Effector CD4-positive, alpha-beta T cell (primary cell): ENCODE data around the gene SEMA5A.

Experiments used
- DNase-seq: peaks from one replicate; pipeline ENCODE4 v3.0.0-alpha.2; 2020

Gene SEMA5A

DNA sequence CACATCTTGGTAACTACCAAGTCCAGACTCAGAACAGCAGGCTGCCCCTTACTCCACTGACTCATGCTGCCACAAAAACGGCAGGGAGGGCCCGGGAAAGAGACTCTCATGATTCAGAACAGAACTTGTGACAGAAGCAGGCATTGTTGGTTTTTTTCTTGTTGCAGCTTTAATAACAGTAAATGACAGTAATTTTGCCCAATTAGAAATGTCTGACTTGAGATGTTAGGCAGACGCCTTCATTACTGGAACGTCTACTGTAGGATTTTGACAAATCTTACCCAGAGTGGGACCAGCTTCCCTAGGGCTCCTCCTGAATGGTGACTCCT, 77.9 kb downstream of the SEMA5A start:
- no peak for DNase-seq

DNA sequence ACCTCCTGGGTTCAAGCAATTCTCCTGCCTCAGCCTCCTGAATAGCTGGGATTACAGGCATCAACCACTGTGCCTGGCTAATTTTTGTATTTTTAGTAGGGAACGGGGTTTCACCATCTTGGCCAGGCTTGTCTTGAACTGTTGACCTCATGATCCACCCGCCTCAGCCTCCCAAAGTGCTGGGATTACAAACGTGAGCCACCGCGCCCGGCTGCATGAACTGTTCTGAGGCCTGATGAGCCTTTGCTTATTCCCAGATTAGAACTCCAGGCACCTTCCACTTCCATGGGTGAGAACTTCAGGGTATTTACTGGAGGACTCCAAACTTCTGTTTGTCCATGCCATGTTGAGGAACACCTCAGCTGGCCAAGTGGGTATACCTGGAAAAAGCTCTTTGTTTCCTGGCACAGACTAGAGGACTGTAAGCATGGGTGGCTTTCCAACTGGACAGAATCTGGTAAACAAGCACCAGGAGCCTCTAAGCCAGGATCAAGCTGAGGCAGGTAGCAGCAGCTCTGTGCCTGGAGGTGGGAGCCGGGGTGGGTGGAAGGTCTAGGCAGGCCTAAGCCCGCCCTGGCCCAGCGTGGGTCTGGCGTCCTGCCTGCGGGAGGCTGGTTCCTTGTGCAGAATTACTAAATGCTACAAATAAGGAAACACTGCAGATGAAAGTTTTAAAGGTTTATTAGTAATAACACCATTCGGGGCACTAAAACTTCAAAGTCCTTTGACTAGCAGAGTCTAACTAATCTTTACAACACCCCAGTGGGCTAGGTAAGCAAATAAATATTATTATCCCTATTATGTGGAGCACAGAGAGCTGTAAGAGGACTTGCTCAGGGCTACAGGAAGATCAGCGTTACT, 78.4 kb downstream of the SEMA5A start:
- DNase-seq, result no peak

DNA sequence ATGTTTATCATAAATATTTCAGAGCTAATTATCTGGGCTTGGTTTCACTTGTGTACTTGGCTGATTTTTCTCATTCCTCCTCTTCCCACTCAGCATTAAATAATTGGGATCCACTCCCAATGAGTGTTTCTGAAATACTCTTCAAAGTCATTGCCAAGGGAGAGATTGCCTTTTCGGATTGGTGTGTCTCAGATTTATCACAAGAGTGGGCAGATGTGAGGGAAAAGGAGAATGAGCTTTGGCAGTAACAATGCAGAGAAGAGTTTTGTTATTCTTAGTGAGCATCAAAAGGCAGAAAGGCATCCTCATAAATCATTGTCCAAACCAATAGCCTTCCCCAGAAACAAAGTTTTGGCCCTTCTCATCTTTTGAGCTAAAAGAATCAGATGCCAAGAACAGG, 79.2 kb downstream of the SEMA5A start:
- DNase-seq, result no peak

DNA sequence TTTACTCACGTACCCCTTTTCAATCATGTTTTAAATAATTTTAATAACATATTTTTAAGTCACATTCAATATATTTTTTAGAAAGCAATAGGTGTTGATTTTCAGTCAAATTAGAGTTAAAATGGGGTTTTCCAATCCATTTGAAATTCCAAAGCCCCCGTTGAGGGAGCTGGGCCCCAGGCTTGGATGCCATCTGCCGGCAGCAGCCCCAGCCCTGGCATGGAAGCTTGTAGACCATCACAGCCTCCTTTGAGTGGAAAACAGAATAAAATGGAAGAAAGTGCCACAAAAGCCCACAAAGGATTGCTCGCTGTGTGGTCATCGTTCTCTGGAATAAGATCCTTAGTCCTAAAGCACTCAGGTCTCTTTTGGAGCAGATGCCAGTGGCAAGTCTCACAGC, 81.4 kb downstream of the SEMA5A start:
- DNase-seq, result no peak

DNA sequence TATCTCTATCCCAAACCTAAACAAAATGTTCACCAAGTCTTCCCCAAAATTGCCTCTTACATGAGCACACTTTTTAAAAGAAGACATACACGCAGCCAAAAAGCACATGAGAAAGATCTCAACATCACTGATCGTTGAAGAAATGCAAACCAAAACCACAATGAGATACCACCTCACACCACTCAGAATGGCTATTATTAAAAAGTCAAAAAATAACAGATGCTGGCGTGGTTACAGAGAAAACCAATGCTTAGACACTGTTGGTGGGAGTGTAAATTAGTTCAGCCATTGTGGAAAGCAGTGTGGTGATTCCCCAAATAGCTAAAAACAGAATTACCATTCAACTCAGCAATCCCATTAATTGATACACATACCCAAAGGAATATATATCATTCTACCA, 83.8 kb downstream of the SEMA5A start:
- DNase-seq, result no peak

DNA sequence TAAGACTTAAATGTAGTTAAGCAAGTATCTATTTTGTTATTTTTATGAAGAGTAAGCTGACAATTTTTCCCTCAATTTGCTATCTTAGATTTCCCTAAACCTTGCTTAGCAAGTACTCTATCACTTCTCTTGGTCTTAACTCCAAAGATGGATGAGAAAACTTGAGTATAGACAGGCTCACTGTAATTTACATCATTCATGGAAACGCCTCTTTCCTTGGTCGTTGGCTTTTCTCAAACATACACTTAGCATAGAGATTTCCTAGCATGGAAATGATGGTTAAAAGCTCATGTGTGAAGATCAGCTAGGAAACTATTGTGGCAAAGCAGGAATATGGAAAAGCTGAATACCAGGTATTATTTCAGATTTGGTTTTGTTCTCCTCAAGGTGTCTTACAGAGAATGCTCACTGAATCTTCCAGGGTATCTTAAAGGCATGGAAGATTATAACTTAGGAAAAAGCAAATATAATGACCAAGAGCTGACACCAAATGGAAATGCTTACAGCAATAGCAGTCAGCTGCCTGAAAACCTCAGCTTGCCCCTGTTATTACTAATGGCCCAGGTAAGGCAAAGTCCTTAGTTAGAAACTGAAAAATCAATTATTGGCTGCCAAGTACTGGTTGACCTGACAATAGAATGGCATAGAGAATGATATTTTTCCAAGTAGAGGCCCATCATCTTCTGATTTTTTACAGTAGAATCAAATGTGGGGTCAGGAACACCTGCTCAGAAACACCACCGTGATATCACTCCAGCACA, 84.8 kb downstream of the SEMA5A start:
- no peak for DNase-seq

DNA sequence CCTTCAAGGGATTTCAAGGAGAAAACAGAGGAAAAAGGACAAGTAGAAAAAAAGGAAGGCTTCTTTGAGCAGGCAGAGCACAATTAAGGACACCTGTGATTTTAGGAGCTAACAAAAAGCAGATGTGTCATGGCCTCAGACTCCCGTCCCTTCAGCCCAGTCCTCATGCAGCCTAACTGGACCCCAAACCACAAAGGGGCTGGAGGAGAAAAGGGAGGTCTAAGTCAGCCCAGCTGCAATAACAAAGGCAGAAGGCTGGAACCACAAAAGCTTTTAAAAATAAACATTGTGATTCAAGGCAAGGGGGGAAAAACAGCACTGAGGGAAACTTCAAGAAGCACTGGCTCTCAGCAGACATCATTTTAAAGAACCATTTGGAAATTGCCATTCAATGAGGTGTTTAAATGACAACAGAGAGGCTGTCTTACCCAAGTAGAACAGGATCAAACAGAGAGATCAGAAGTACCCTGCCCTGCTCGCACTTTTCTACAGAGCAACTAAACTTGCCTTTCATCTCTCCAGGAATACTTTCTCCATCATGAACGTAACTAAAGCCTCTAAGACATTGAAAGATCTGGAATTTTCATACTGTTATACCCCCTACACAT, 89.3 kb downstream of the SEMA5A start:
- no peak for DNase-seq

DNA sequence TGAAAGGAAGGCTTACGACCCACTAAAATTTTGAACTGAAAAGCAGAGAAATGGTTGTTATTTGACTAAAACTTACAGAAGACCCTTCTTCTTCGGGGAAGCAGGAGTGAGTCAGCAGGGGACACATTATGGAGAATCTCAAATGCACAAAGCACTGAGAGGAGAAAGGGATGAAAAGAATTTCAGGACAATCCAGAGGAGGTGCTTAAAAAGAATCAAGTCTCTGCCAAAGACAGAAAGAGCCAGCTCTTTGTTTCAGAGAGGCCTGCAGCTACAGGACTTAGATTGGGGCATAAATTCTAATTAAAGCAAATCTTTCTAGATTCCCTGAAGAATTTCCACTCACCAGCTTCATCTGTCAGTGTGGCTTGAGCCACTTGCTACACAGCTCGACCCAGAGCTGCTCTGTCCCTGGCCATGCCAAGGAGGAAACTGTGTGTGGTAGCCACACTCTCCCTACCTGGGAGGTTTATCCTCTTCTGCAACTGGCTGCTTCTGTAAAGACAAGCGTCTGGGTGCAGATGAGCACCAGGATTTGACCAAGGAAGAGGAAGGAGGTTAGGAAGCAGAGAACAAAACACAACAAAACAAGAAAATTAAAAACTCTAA, 89.9 kb downstream of the SEMA5A start:
- no peak for DNase-seq

DNA sequence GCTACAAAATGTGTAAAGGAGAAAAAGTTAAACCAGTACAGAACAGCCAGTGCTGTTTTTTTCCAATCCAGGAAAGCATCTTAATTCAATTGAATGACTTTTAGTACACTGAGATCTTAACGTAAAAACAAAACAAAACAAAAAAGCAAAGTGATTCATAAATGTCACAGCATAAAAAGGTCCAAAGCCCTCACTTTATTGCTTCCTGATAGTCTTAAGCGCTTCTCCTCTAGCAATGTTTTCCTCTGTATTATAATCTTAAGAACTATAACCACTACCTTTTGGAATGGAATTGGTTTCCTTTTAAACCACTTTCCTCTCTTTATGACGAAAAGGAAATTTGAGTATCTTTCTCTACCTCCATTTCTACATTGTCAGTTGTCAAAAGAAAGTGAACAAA, 91.4 kb downstream of the SEMA5A start:
- DNase-seq, result no peak

DNA sequence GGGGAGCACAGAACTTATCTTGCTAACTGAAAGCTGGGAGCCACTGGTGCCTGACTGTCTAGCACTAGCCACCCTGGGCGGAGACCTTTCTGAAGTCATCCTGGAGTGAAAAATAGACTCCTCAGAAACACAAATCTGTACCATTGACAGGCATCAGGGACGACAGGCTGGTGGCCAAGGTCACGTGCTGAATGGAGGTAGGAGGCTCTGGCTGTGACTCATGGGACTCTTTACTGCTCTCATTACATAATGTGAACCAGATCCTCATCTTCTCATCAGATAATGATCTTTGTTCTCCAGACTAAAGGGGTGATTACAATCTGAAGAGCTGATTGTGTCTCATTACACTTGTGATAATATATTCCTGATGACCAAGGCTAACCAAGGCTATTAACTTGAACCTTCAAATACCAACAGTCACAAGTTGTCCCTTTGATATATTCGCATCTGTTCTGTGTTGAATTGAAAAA, 91.8 kb downstream of the SEMA5A start:
- no peak for DNase-seq

DNA sequence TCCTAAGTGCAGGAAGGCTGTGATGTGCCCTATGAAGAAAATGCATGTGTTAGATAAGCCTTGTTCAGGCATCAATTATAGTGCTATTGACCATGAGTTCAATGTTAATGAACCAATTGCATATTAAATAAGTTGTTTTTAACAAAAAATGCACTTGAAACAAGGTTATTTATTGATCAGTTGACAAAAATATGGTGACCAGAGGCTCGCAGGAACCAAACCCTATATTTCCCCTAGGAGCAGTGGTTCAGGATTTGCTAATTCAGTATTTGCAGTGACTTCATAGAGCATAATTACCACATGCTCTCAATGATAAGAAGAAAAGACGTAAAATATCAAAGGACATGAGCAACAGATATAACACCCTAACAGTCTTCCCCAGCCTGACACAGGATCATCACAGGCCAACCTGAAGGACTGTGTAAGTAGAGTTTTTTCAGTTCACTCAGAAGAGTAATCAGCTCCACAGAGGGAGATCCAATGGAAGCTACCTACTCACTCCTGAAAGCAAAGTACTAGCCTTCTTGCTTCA, 92.3 kb downstream of the SEMA5A start:
- DNase-seq, result no peak

DNA sequence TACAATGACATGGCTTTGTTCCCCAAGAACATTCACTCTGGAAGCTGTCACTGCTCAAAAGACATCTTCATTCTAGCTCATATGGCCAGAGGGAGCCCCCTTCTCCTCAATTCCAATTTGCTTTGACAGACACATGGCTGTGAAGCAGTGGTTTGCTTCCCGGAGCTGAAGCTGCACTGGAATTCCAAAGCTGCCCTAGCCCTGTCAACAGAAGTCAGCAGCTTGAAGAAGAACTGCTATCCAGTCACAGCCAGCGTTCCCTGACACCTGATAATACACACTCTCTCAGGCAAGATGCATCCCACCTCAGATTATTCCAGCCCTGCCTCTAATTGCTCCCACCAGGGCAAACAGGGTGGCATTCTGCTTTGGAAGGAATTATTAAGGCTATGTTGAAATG, 93.7 kb downstream of the SEMA5A start:
- no peak for DNase-seq

DNA sequence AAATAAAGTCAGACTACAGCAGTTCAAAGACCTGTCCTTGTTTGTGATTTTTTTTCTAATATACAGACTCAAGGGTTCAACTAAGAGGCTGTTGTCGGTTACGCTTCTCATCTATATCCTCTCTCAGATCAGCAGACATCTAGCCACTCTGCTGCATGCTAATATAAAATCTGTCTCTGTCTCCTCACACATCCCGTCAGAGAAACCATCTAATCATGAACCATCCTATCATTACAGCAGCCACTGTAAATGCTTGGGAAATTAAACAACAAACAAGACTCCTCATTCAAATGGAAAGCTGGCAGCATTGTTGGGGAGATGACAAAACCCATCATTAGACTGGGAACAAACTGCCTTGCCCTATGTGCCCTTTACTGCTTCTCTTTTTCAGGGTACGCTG, 94.8 kb downstream of the SEMA5A start:
- no peak for DNase-seq

DNA sequence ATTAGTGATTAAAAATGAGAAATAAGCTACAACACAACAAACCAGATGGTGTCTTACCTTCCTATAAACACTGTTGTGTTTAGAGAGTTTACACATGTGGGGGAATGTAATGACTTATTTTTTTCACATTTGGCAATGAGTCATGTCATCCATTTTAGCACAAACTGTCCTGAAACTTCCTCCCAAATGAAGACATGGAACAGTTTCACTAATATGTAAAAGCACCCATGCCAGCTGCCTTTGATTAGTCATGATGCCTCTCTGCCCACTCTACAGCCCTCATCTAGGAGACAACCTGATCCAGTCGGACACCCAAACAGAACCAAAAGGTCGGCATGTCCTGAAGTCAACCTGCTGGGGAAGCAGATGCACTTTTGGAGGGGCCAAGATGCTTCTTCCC, 98.2 kb downstream of the SEMA5A start:
- DNase-seq, result no peak

DNA sequence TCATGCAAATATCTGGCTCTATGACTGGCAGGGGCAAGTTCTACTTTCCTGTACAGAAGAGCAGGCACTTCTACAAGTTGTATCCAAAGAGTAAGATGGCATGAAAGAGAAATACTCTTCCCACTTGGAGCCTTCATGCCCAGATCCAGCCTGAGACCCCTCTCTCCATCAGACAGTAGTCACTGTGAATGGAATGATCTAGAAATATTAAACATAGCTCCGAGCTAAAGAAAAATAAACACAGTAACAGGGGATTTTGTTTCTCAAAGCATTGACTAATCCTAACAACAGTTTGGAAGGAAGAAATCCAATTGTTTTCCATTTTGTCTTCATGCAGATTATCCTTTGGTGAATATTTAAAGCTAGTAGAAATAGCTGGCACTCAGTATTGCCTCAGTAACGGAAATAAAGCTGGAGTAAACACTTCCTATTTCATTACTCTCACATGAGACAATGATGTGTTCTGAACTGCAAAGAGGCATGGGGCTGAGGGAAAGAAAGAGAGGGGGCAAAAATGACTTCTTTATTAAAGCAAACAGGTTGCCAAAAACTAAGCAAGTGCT, 100.0 kb downstream of the SEMA5A start:
- no peak for DNase-seq

DNA sequence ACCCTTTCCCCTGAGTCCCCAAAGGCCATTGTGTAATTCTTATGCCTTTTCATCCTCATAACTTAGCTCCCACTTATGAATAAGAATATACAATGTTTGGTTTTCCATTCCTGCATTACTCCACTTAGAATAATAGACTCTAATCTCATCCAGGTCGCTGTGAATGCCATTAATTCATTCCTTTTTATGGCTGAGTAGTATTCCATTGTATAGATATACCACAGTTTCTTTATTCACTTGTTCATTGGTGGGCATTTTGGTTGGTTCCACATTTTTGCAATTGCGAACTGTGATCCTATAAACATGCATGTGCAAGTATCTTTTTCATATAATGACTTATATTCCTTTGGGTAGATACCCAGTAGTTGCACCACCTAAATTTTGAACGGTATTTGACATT, 101.5 kb downstream of the SEMA5A start:
- no peak for DNase-seq

DNA sequence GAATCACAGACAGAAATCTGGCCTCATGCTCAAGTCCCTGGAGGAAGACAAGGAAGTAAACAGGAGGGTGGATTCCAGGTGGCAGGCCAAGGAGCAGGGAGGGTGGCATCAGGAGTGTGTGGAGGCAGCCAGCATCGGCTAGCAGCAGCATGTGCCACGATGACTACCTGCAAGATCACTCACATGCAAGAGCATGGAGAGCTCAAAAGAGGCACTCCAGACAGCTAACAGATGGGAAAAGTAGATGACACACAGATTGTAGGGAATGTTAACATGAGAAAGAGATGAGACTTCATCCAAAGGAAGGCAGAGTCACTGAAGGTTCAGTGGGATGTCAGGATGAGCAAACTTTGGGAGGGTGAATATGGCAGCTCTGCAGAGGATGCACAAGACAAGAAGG, 104.3 kb downstream of the SEMA5A start:
- DNase-seq, result no peak

DNA sequence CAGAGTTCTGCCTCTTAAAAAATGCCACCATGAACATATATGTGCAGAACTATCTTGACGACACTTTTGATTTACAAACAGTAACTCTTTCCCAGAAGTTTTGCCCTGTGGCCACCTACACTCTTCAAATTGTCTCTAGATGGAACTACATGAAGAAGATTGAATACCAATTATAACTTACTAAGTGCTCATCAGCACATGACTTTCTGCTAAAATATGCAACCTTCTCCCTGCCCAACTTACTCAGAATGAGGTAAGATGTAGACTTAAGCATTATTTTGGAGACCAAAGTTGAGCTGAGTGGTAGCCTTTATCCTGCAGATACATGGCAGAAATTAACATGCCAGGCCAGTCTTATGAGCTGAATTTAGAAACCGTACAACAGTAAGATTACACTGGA, 105.4 kb downstream of the SEMA5A start:
- DNase-seq, result no peak

DNA sequence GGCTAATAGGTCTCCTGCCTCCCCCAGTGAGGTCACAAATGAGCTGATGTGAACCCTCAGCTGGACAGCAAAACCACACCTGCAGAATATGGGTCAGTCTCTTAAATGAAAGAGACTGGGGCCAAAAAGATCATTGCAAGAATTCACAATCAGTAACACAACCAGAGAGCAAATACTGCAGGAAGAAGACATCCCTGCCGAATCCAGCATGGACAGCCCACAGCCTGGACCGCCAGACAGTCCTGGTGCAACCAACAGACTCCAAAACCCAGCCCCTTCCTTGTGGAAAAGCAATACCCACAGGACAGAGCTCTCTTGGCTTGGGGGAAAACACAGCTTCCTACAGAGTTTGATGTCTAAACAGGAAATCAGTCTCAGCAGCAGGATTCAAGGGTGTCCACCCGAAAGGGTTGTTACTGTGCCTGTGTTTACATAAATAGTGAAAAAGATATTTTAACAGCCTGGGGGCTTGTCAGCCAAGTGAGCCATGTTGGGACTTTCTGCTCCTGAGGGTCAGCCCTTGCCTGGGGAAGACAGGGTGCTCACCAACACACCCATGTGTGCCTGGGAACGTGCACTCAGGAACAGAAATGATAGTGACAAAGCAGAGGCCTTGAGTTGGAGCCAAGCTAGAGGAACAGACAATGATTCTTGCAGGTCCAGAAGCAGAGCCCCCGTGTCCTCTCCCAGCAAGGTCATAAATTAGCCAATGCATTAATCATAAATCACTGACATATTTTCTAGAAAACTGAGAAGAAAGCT, 106.2 kb downstream of the SEMA5A start:
- no peak for DNase-seq

DNA sequence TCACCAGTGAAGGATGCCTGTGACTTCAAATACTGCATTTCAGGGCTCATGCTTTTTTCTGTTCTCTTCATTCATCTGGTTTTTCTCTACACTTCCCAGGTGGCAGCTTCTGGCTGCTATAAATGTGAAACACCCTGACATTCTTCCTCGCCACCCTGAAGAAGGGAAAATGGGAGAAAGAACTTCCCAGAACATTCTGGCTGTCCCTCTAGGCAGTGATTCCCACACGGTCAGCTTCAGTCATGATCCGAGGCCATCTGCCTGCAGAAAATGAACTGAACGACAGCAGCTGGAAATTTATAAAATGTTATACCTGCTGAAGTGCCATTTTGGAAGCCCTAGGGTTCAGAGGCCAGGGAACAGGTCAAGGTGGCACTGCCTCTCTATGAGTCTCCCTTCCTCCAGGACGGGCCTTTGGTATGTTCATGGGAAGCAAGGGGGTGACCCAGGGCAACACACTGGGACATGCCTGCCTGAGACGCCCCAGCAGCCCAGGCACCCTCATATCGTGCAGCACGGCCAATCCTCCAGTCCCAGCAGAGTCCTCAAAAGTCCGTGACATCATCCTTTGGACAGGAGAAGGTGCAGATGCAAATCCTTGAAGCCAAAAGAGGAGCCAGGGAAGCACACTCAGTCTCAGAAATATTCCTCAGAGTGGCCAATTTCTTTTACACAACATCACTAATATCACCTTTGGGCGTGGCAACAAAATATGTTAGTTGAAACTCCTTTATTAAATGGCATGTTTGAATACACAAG, 107.1 kb downstream of the SEMA5A start:
- no peak for DNase-seq

DNA sequence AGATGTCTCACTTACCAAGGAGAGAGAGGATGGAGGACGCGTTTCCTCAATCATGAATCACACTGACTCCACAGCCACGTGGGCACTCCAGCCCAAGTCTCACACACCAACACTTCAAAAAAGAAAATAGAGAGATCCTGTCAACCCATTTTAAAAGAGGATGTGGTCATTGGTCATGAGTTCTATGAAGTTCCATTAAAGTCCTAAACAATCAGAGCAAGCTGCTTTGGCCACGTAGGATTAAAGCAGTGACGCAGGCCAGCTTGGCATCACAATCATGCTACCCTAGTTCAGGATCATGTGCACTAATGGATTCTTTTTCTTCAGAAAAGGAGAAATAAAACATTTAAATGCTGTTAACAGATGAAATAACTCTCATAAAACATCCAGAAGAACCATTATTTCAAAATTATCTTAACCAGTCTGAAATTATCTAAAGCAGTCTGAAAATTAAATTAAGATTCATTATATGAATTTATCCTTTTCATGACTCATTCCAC, 108.1 kb downstream of the SEMA5A start:
- no peak for DNase-seq
